Trophoblast cell (in vitro differentiated cells and primary cell): Measurements from ENCODE around the gene IL1RAPL1.

Experiments
- DNase-seq, 2 donors: peaks; one replicate each; pipeline ENCODE4 v3.0.0-alpha.2; 2016
- H2AFZ ChIP-seq: 2 replicates; pipeline ENCODE4 v1.6.1; 2013; ENCODE audit warnings: low read length, moderate library complexity, mild to moderate bottlenecking; ENCODE audit not compliant: insufficient read depth, poor library complexity
- H2AK5ac ChIP-seq: 2 replicates; pipeline ENCODE4 v1.6.1; 2013; ENCODE audit warnings: mild to moderate bottlenecking, low read length
- H2BK120ac ChIP-seq: 2 replicates; pipeline ENCODE4 v1.6.1; 2013; ENCODE audit warnings: low read length, mild to moderate bottlenecking, moderate library complexity; ENCODE audit not compliant: insufficient read depth, poor library complexity
- H2BK12ac ChIP-seq: 2 replicates; pipeline ENCODE4 v1.6.1; 2013; ENCODE audit warnings: mild to moderate bottlenecking, low read length, moderate library complexity
- H2BK5ac ChIP-seq: 2 replicates; pipeline ENCODE4 v1.6.1; 2013; ENCODE audit warnings: low read length, low read depth, moderate library complexity, mild to moderate bottlenecking; ENCODE audit not compliant: poor library complexity
- H3K14ac ChIP-seq: 2 replicates; pipeline ENCODE4 v1.6.1; 2013; ENCODE audit warnings: mild to moderate bottlenecking, low read length
- H3K18ac ChIP-seq: 2 replicates; pipeline ENCODE4 v1.6.1; 2013; ENCODE audit warnings: mild to moderate bottlenecking, low read length
- H3K23ac ChIP-seq: 2 replicates; pipeline ENCODE4 v1.6.1; 2013; ENCODE audit warnings: low read length
- H3K27ac ChIP-seq: 2 replicates; pipeline ENCODE4 v1.5.1; 2013; ENCODE audit warnings: low read depth, mild to moderate bottlenecking, inconsistent platforms, low read length, moderate library complexity
- H3K27me3 ChIP-seq: 2 replicates; pipeline ENCODE4 v1.6.1; 2013; ENCODE audit warnings: inconsistent platforms, mild to moderate bottlenecking, low read length, moderate library complexity; ENCODE audit not compliant: insufficient read depth
- H3K36me3 ChIP-seq, 2 experiments: 1 replicate in 1 of 2; 2 replicates in 1 of 2; pipeline ENCODE4 v1.6.1; 2013; ENCODE audit warnings: low read length in 2 of 2, mild to moderate bottlenecking in 2 of 2, moderate library complexity in 1 of 2; ENCODE audit not compliant: insufficient read depth in 2 of 2, control insufficient read depth in 1 of 2
- H3K4ac ChIP-seq: 2 replicates; pipeline ENCODE4 v1.6.1; 2013; ENCODE audit warnings: low read depth, mild to moderate bottlenecking, low read length, moderate library complexity
- H3K4me1 ChIP-seq, 2 experiments: 1 replicate in 1 of 2; 2 replicates in 1 of 2; pipeline ENCODE4 v1.6.1; 2013; ENCODE audit warnings: low read length in 2 of 2, mild to moderate bottlenecking in 2 of 2, moderate library complexity in 1 of 2; ENCODE audit not compliant: insufficient read depth in 2 of 2, control insufficient read depth in 1 of 2
- H3K4me2 ChIP-seq: 2 replicates; pipeline ENCODE4 v1.6.1; 2013; ENCODE audit warnings: inconsistent platforms, mild to moderate bottlenecking, low read length, moderate library complexity
- H3K4me3 ChIP-seq: 2 replicates; pipeline ENCODE4 v1.5.1; 2013; ENCODE audit warnings: mild to moderate bottlenecking, low read depth, low read length, inconsistent platforms
- H3K79me1 ChIP-seq: one replicate; pipeline ENCODE4 v1.6.1; 2013; ENCODE audit warnings: low read length
- H3K79me2 ChIP-seq: 2 replicates; pipeline ENCODE4 v1.6.1; 2013; ENCODE audit warnings: low read length, mild to moderate bottlenecking; ENCODE audit not compliant: control insufficient read depth, insufficient read depth, poor library complexity
- H3K9ac ChIP-seq: 2 replicates; pipeline ENCODE4 v1.6.1; 2013; ENCODE audit warnings: mild to moderate bottlenecking, low read length
- H3K9me3 ChIP-seq: 2 replicates; pipeline ENCODE4 v1.6.1; 2013; ENCODE audit warnings: low read depth, mild to moderate bottlenecking, control low read depth, inconsistent platforms, low read length; ENCODE audit not compliant: insufficient read depth
- H4K12ac ChIP-seq: 2 replicates; pipeline ENCODE4 v1.6.1; 2013; ENCODE audit warnings: low read depth, mild to moderate bottlenecking, low read length, moderate library complexity
- H4K8ac ChIP-seq: 2 replicates; pipeline ENCODE4 v1.6.1; 2013; ENCODE audit warnings: low read depth, mild to moderate bottlenecking, low read length, moderate library complexity
- H4K91ac ChIP-seq: one replicate; pipeline ENCODE4 v1.6.1; 2013; ENCODE audit warnings: low read depth, mild to moderate bottlenecking, low read length, moderate library complexity
- WGBS: extraction: QIAGEN DNeasy Blood & Tissue Kit; methylation state at CpG from one replicate; pipeline ENCODE4 v1.1.7; 2013; ENCODE audit warnings: missing lambda C conversion rate; ENCODE audit not compliant: insufficient read length, insufficient coverage; ENCODE audit errors: extremely low coverage; 5-methylcytosine and 5-hydroxymethylcytosine counted together

IL1RAPL1 gene

GRCh38 chrX:29024871-29025270, 437.6 kb downstream of the IL1RAPL1 start:
- Histone ChIP-seq H2BK12ac (no peak overlapping the region), H4K91ac (no peak overlapping the region), H3K18ac (no peak overlapping the region), H3K79me2 (no peaks in the 10 kb centered on the region), H4K8ac (no peak overlapping the region), H2AK5ac (no peak overlapping the region), H2AFZ (no peak overlapping the region), H3K4ac (no peak overlapping the region), H3K14ac (no peak overlapping the region), H3K27ac (no peak overlapping the region), H3K23ac (no peak overlapping the region), H4K12ac (no peak overlapping the region), H3K4me2 (no peak overlapping the region), H2BK120ac (no peak overlapping the region), H3K79me1 (no peaks in the 10 kb centered on the region), H3K36me3 (no peaks in the 10 kb centered on the region), H3K9ac (no peak overlapping the region), H2BK5ac (no peak overlapping the region), H3K27me3 (no peaks in the 10 kb centered on the region), H3K9me3 (no peaks in the 10 kb centered on the region), H3K4me1 (no peaks in the 10 kb centered on the region), H3K4me3 (no peak overlapping the region)
- WGBS, result no CpG with 5 or more reads among the region's 2 CpGs
- DNase-seq, result no peak

GRCh38 chrX:29039501-29039900, 452.3 kb downstream of the IL1RAPL1 start:
- Histone ChIP-seq H3K36me3 (no peaks in the 10 kb centered on the region), H4K12ac (no peak overlapping the region), H3K14ac (no peak overlapping the region), H3K79me1 (no peaks in the 10 kb centered on the region), H3K18ac (no peak overlapping the region), H2AFZ (no peak overlapping the region), H2BK120ac (no peak overlapping the region), H2AK5ac (no peak overlapping the region), H3K4ac (no peak overlapping the region), H3K4me2 (no peak overlapping the region), H3K9me3 (no peaks in the 10 kb centered on the region), H2BK12ac (no peak overlapping the region), H4K8ac (no peak overlapping the region), H3K4me1 (no peaks in the 10 kb centered on the region), H4K91ac (no peak overlapping the region), H3K9ac (no peak overlapping the region), H3K4me3 (no peak overlapping the region), H2BK5ac (no peak overlapping the region), H3K79me2 (no peaks in the 10 kb centered on the region), H3K23ac (no peak overlapping the region), H3K27ac (no peak overlapping the region), H3K27me3 (no peaks in the 10 kb centered on the region)
- no CpG with 5 or more reads among the region's 2 CpGs for WGBS
- no peak for DNase-seq

GRCh38 chrX:29040160-29040559, 452.9 kb downstream of the IL1RAPL1 start:
- Histone ChIP-seq H3K79me1 (no peaks in the 10 kb centered on the region), H3K23ac (no peak overlapping the region), H3K36me3 (no peaks in the 10 kb centered on the region), H2BK12ac (no peak overlapping the region), H4K8ac (no peak overlapping the region), H2AK5ac (no peak overlapping the region), H3K9me3 (no peaks in the 10 kb centered on the region), H3K4me1 (no peaks in the 10 kb centered on the region), H3K14ac (no peak overlapping the region), H2BK5ac (no peak overlapping the region), H3K9ac (no peak overlapping the region), H2AFZ (no peak overlapping the region), H3K27me3 (no peaks in the 10 kb centered on the region), H3K4me2 (no peak overlapping the region), H2BK120ac (no peak overlapping the region), H4K91ac (no peak overlapping the region), H3K4me3 (no peak overlapping the region), H3K4ac (no peak overlapping the region), H3K79me2 (no peaks in the 10 kb centered on the region), H4K12ac (no peak overlapping the region), H3K27ac (no peak overlapping the region), H3K18ac (no peak overlapping the region)
- DNase-seq, result no peak
- WGBS, result no CpG with 5 or more reads among the region's 1 CpG

- Histone ChIP-seq H3K9ac (no peak overlapping the region), H2AFZ (no peak overlapping the region), H3K36me3 (no peaks in the 10 kb centered on the region), H3K23ac (no peak overlapping the region), H2BK5ac (no peak overlapping the region), H3K4me2 (no peak overlapping the region), H2BK12ac (no peak overlapping the region), H3K79me2 (no peaks in the 10 kb centered on the region), H3K79me1 (no peaks in the 10 kb centered on the region), H3K18ac (no peak overlapping the region), H3K4ac (no peak overlapping the region), H3K27me3 (no peaks in the 10 kb centered on the region), H3K4me3 (no peak overlapping the region), H3K27ac (no peak overlapping the region), H3K4me1 (no peaks in the 10 kb centered on the region), H2AK5ac (no peak overlapping the region), H4K12ac (no peak overlapping the region), H4K8ac (no peak overlapping the region), H3K14ac (no peak overlapping the region), H2BK120ac (no peak overlapping the region), H4K91ac (no peak overlapping the region), H3K9me3 (no peaks in the 10 kb centered on the region)
- DNase-seq, result no peak
- no CpG with 5 or more reads among the region's 2 CpGs for WGBS
Measured at GRCh38 chrX:29042341-29042740, 455.1 kb downstream of the IL1RAPL1 start.
